HG03025 (cell line): ENCODE results near the gene PHLDB1.

Experiments used
- ATAC-seq: cut with Tn5 transposase; IDR thresholded peaks from one replicate; pipeline ENCODE4 v1.9.1; 2021; ENCODE audit warnings: mild to moderate bottlenecking, moderate library complexity; ENCODE audit not compliant: unreplicated experiment, low FRiP score

Gene PHLDB1

GRCh38 chr11:118706546-118706825 lies 99.1 kb downstream of the PHLDB1 start:
- ATAC-seq: no peak
